CD4-positive, alpha-beta T cell treated with Interferon alpha-2 for 1 hour (primary cell): ENCODE results near the gene KLKB1.
"Not testable (repeated sequence)": the region's sequence is repeated elsewhere in the genome, so short reads cannot be mapped to it uniquely, and the experiment has no call there.

Experiments
- DNase-seq, 2 donors: peaks; one replicate each; pipeline ENCODE4 v3.0.0-alpha.2; 2020 to 2022

KLKB1 gene

DNA sequence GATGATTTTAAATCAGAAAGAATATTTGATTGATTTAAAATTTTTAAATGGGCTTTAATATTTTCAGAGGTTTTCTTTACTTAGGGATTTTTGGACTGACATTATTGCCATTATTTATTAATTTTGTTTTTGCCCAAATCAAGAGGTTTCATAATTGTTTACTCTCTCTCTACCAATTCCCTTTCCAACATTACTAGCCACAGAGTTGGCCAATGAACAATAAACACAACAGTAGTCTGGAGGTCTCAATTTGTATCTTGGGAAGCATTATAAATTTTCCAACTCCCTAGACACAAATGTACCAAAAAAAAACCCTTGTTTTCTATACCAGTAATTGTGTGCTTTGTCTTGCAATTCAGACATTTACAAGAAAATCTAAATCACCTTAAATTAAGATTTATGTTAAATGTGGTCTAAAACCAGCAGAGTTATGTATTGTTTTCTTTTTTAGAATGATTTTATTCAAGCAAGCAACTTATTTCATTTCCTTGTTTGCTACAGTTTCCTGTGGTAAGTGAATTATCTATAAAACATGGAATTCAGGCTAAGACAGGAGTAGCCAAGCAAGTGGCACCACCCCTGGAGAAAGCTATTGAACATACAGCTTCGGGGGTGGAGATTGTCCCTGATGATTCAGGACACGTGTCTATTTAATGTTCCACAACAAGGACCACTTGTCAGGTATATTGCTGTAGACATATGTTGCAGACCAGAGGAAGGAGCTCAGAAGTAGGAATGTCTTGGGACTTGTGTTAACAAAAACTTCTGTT lies 622 bp downstream of the KLKB1 start:
- DNase-seq: no peak

DNA sequence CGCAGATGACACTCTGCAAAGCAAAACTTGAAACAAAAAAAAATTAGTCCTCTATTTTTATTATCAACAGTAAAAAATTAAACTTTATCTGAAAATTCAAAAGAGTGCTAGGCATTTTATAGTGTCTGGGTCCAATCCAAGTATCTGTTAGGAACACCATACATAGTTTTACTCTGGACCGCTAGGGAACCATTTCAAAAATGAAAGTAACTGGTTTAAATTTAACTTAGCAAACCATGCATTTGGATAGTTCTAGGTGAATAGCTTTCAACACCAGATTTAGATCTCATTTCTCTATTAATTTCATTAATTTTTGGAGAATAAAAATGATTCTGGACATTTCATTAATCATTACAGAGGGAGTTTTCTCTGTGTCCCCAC lies 1.2 kb downstream of the KLKB1 start:
- no peak for DNase-seq

DNA sequence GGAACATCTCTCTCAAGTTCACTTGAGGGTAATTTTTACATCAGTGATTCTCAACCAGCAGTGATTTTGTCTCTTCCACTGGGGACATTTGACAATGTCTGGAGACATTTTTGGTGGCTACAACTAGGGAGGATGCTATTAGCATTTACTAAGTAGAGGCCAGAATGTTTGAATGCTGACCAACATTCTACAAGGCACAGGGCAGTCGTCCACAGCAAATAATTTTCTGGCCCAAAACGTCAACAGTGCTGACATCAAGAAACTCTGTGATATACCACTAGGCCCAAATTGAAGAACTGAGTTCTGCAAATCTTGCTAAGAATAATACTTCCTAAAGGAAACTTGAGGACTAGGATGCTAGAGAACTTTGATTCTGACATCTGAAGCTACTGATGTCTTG lies 7.1 kb downstream of the KLKB1 start:
- no peak for DNase-seq

DNA sequence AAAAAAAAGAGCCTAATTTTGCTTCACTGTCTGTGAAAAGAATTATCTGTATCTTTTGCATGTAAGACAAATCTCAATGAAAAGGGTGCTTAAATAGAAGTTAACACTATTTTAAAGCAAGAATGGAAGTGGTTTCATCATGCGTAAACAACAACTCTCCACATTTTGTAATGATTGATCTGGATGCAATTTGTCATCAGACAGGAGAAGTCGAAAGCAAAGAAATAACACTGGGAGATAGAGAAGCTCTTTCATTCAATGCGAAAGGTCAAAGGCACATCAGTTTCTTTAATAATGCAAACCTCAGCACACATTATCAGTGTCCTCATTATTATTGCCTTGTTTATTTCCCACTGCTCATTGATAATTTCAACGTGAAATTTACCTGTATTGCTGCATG lies 8.8 kb downstream of the KLKB1 start:
- no peak for DNase-seq

DNA sequence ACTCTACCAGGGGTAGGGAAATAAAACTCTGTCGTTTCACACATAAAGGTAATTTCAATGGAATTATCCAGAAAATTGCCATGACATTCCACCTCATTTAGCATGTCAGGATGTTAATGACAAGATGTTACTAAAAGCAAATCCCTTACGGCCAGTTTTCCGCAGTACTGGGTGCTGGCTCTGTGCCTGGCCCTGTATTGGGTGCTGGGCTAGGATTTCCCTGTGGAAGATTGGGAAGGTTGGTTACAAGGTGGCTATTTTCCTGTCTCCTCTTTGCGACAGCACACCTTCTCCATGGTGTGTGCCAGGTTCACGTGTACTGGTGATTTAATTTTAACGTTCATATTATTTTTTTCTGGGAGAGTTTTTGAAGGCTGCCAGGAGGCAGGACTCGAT lies 13.1 kb downstream of the KLKB1 start:
- no peak for DNase-seq

DNA sequence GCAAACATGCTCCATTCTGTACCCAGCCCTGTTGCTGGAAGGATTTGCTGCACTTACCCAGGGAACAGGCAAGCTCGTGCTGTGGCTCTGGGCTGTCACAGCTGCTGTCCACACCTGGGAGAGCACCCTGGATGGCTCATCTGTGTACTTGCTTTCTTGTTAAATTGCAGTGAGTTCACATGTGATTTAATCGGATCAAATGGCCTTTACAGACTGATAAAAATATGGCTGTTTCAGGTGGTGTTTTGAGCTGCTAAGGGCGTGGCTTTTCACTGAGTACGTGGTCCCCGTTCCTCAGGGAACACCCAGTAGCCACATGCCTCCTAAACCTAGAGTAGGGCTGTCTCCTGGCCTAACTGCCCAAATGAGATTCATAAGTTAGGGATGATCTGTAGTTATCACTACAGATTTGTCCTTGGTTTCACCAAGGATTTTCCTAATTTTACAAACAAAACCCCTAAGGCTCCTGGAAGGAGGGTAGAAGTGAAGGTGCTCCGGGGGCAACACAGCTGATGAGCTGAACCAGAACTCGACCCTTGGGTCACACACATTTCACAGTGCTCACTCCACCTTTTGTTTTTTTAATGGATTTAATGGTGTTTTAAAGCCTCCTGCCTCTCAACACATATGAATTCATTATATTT lies 13.7 kb downstream of the KLKB1 start:
- DNase-seq: no peak

DNA sequence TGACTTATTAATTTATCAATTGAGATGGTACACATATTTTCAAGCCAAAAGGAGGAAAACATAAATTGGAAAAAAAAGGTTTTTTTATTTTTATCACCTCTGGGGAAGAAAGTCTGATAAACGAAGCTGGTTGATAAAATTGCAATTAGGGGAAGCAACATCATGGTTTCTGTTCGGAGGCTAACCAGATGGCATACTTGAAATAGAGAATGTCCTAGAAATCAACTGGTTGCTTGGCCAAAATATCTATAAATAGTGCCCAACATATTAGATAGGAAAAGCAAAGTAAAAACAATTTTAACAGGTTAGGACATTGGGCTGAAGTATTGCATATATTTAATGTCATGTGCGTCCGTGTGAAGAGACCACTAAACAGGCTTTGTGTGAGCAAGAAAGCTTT lies 14.3 kb downstream of the KLKB1 start:
- DNase-seq: no peak

DNA sequence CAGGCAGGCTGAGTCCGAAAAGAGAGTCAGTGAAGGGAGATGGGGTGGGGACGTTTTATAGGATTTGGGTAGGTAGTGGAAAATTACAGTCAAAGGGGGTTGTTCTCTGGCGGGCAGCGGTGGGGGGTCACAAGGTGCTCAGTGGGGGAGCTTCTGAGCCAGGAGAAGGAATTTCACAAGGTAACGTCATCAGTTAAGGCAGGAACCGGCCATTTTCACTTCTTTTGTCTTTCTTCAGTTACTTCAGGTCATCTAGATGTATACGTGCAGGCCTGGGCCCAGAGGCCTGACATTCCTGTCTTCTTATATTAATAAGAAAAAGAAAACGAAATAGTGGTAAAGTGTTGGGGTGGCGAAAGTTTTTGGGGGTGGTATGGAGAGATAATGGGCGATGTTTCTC lies 14.7 kb downstream of the KLKB1 start:
- DNase-seq: not testable (repeated sequence)

DNA sequence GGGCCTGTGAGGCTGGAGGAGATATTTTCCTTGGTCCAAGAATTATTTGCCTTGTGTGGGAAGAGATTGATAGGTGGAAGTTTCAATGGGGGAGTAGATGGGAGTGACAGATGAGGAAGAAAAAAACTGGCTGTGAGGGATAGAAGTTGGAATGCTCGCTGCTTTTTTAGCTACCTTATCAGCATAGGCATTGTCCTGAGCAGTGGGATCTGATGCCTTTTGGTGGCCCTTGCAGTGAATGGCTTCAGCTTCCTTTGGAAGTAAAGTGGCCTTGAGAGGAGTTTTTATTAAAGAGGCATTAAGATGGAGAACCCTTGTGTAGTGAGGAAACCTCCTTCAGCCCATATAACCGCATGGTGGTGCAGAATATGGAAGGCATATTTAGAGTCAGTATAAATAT lies 16.0 kb downstream of the KLKB1 start:
- DNase-seq: no peak

DNA sequence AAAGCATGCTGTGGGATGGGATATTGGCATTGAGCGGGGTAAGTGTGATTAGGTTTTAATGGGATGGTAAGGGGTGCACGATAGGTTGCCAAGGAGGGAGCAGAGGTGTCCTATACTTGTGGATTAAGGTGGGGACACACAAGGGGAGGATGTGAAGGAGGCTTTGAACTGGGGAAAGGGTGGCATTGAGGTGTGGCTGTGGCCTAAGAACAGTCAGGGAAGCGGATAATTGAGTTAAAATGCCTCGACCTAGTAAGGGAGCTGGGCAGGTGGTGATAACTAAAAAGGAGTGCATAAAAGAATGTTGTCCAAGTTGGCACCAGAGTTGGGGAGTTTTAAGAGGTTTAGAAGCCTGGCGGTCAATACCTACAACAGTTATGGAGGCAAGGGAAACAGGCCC lies 17.5 kb downstream of the KLKB1 start:
- no peak for DNase-seq

DNA sequence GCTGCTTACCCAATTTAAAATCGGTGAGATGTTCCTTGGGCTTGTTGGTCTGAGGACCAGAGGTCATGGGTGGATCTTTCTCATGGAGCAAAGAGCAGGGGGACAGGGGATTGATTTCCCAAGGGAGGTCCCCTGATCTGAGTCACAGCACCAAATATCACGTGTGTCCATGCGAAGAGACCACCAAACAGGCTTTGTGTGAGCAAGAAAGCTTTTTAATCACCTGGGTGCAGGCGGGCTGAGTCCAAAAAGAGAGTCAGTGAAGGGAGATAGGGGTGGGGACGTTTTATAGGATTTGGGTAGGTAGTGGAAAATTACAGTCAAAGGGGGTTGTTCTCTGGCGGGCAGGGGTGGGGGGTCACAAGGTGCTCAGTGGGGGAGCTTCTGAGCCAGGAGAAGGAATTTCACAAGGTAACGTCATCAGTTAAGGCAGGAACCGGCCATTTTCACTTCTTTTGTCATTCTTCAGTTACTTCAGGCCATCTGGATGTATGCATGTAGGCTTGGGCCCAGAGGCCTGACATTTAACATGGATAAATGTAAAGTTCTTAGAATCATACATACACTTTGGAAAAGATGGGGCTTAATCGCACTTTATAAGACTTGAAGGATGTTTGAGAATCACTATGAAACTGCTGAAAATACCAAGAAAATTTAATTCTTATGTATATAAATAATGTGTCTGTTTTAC lies 19.9 kb downstream of the KLKB1 start:
- not testable (repeated sequence) for DNase-seq

DNA sequence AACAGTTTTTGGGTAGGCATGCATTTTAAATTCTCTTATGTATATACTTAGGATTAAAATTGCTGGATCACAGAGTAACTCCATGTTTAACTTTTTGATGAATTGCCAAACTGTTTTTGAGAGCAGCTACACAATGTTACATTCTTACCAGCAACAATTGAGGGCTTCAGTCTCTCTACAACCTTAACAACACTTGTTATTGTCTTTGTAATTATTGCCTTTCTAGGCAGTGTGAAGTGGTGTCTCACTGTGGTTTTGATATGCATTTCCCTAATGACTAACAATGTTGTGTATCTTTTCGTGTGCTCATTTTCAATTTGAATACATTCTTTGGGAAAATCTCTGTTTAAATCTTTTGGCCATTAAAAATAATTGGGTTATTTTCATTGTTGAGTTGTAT lies 21.3 kb downstream of the KLKB1 start:
- no peak for DNase-seq

DNA sequence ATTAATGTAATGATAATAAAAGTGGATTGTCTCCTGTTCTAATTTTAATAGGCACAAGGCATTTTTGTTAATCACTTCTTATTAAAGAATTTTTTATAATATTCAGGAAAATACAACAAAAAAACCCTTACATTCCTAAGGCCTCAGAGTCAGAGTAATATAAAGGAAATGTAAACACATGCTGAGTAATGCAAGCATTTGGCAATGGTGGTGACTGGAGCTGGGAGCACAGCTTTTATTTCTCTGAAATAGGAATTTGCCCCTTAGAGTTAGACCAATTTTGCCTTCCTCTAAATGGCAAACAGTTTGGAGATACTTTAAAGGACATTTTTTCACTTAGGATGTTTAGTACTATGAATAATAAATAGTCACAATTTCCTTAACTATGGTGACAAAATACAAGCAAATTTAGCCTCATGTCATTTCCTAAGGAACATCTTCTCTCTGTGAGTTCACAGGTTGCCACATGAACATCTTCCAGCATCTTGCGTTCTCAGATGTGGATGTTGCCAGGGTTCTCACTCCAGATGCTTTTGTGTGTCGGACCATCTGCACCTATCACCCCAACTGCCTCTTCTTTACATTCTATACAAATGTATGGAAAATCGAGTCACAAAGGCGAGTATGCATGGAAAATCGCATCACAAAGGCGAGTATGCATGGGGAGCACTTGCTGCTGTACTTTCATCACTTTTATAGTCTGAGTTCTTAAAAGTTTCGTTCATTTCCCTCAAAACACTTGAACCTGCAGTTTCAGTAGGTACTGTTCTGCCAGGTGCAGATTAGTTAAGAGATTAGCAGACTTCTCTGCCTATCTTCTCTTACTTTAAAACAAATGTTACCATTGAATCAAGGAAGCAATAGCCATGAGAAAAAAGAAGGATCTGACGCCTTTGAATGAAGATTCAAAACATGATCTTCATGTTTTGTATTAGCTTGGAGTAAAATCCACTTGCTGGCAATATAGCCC lies 22.8 kb downstream of the KLKB1 start:
- no peak for DNase-seq

DNA sequence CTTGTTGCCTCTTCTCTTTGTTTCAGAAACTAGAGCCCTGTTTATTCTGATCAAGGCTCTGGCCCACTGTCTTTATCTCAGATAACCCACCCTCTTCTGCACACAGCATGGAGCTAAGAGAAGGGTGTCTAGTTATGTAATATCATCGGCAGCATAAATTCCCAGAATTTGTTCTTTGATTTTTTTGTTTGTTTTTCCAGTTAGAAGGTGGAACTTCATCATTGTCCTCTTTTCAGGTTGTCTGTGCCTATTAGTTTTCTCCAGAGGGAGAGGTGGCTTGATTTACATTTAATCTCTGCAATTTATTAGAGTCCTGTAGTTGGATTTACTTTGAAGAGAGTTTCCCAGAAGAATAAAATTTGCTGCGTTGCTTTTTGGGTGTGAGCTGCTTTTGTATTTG lies 23.5 kb downstream of the KLKB1 start:
- DNase-seq: no peak

DNA sequence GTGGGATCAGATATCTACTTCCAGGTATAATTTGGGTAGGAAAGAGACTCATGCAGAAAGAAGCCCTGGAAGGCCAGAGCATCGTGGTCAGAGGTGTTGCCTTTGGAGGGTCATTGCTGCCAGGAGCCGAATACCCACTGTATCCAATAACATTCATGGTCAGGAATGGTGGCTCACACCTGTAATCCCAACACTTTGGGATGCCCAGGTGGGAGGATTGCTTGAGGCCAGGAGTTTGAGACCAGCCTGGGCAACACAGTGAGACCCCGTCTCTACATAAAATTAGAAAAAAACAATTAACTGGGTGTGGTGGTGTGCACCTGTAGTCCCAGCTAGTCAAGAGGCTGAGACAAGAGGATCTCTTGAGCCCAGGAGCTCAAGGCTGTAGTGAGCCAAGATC lies 27.8 kb downstream of the KLKB1 start:
- DNase-seq: no peak

DNA sequence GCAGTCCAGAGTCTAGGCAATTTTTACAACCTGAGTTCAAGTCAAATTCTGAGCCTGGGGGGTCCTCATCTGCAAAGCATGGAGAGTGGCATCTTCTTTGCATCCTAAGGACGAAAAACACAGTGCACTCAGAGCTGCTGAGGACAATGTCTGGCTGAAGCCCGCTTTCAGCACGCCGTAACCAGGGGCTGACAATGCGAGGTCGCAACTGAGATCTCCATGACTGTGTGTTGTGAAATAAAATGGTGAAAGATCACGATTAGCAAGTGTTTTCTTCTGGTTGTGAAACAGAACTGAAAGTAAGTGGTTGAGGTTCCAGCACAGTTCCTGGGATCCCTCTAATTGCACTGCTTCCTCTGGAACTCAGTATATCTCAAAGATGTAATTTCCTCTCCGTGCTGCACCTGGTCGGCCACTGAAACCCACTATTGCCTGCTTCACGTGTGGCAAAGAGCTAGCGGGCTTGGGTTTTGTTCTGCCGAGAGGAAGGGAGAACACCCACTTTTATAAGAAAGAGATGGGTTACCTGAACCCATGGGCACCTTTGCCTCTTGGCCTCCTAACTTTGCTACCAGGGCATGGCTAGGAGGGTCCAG lies 31.0 kb downstream of the KLKB1 start:
- no peak for DNase-seq

DNA sequence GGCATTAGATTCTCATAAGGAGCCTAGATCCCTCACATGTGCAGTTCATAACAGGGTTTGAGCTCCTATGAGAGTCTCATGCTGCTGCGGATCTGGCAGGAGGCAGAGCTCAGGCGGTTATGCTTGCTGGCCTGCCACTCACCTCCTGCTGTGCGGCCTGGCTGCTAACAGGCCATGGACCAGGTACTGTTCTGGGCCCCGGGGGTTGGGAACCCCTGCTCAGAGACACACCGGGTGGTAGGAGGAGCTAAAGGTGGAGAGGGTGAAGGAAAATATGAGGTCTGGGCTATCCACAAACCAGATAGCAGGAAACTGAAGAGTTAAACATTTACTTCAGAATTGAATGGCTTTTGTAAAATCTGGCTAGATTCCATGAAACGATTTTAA lies 32.8 kb downstream of the KLKB1 start:
- no peak for DNase-seq

DNA sequence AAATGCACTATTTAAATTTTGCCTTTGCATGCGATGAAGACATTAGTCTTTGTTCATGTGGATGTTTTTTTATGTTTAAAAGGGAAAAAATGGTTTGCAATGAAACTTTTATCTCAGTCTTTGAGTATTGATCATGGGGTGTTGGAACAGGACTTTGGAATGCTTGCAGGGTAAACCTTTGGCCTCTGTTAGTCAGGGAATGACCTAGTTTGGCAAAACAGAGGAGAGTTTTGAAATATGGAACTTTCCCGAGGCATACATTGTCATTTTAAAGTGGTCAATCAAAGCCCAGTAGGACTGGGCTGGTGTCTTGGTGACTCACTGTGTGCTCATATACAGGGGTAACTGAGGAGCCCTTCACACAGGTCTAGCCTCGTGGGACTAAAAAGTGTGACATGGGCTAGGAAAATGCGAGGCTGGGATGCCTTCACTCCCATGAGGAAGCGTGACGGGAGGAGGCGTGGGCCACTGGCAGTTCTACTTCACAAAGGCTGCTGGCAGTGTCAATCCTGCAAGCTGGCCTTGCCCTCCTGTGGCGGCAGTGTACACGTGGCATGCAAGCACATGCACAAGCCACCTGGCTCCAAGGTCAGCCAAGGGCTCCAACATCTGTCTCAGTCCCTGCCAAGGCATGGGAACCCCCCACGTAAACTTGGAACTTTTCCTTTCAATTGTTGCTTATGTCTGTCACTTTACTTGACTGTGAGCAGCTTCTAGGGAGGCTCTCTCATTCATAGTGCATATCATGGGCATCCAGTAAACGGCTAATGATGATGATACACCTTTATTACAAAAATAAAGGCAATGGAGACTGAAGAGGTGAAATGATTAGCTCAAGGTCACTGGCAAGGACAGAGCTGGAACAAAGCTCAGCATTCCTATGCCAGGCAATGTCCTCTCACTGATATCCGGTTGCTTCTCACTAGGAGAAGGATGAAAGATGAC lies 33.5 kb downstream of the KLKB1 start:
- DNase-seq: no peak

DNA sequence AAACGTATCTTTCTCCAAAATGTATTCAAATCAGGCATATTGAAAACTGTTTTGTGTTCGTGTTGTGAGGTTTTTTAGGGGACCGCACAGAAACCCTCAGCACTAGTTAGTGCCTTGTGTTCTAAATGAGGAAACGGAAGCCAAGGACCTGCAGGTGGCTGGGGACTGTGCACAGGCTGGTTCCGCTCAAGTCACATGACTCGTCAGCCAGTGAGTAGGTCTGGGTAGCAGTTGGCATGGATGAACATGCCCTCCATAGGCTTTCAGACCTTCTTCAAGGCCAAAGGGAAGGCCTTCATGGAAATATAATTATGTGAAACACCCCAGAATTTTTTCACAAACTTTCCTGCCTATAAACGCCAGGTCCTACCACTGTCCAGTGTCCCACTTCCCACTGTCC lies 37.4 kb downstream of the KLKB1 start:
- DNase-seq: no peak

DNA sequence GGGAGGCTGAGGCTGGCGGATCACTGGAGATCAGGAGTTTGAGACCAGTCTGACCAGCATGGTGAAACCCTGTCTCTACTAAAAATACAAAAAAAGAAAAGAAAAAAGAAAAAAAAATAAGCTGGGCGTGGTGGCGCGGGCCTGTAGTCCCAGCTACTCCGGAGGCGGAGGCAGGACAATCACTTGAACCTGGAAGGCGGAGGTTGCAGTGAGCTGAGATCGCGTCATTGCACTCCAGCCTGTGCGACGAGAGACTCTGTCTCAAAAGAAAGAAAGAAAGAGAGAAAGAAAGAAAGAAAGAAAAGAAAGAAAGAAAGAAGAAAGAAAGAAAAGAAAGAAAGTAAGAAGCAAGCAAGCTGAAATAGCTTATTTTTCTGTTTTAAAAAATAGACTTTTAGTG lies 37.9 kb downstream of the KLKB1 start:
- DNase-seq: not testable (repeated sequence)
